WERI-Rb-1 (cell line): ENCODE data around the gene CNIH2.

ENCODE experiments used
- DNase-seq: peaks from one replicate; pipeline ENCODE4 v3.0.0-alpha.2; 2020
- H3K27ac ChIP-seq: fragments of 250-450 bp; sonication (Bioruptor Pico); 2 replicates; pipeline ENCODE4 v1.5.1; 2020; ENCODE audit warnings: mild to moderate bottlenecking, moderate library complexity
- H3K27me3 ChIP-seq: fragments of 250-450 bp; sonication (Bioruptor Pico); 2 replicates; pipeline ENCODE4 v1.5.1; 2021; ENCODE audit warnings: mild to moderate bottlenecking, low read depth, moderate library complexity; ENCODE audit not compliant: insufficient read depth, severe bottlenecking
- H3K36me3 ChIP-seq: fragments of 250-450 bp; sonication (Bioruptor Pico); 2 replicates; pipeline ENCODE4 v1.5.1; 2020; ENCODE audit warnings: mild to moderate bottlenecking, moderate library complexity
- H3K4me3 ChIP-seq: 2 replicates; pipeline ENCODE4 v1.5.1; 2011; ENCODE audit warnings: low read depth, mild to moderate bottlenecking, control low read depth, low read length
- H3K9me3 ChIP-seq: fragments of 250-450 bp; sonication (Bioruptor Pico); 2 replicates; pipeline ENCODE4 v1.5.1; 2021; ENCODE audit warnings: mild to moderate bottlenecking, moderate library complexity; ENCODE audit not compliant: severe bottlenecking
- TF ChIP-seq, protein P1 (sequence below): IDR thresholded peaks from 2 replicates; pipeline ENCODE4 v1.5.1; 2011; ENCODE audit warnings: low read depth, mild to moderate bottlenecking, control low read depth, inconsistent platforms, low read length

The CNIH2 gene

DNA sequence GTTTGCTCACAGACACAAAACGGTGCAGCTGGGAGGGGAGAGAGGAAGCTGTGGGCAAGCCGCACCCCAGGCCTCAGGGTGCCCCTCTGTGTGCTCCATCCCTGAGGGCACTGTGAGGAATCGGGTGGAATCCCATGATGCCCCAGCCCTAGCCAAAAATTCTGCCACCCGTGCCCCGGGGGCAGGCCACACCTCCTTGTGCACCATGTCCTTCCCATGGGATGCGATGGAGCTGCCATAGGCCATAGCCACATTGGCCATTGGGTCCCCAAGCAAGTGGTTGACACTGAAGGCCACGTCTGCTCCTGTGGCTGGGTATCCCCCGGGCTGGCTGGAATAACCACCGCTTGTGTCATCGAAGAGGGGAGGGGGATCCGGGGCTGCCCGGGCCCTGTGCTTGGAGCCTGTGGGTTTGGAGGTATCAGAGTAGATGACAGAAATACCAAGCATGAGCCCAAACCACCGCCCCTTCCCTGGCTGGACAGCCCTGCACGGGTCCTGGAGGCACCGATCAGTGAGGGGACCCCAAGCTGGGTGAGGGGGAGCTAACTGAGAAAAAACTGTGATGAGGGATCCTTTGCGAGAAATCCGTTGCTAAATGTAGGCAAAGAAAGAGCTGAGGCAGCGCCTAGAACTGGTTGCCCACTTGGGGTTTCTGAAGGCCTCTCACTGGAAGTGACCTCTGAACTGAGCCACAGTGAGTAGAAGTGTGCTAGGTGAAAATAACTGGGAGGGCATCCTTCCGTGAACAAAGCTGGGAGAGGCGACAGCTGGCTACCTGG is 10.1 kb downstream of the CNIH2 start:
- H3K9me3 ChIP-seq = no peaks in the 10 kb centered on the region
- peak overlapping the region; percentile 88 for H3K27ac ChIP-seq
- no peak for DNase-seq
- TF ChIP-seq, protein P1, sequence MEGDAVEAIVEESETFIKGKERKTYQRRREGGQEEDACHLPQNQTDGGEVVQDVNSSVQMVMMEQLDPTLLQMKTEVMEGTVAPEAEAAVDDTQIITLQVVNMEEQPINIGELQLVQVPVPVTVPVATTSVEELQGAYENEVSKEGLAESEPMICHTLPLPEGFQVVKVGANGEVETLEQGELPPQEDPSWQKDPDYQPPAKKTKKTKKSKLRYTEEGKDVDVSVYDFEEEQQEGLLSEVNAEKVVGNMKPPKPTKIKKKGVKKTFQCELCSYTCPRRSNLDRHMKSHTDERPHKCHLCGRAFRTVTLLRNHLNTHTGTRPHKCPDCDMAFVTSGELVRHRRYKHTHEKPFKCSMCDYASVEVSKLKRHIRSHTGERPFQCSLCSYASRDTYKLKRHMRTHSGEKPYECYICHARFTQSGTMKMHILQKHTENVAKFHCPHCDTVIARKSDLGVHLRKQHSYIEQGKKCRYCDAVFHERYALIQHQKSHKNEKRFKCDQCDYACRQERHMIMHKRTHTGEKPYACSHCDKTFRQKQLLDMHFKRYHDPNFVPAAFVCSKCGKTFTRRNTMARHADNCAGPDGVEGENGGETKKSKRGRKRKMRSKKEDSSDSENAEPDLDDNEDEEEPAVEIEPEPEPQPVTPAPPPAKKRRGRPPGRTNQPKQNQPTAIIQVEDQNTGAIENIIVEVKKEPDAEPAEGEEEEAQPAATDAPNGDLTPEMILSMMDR = no peak
- peak overlapping the region; percentile 74 for H3K4me3 ChIP-seq
- H3K36me3 ChIP-seq = peaks cover 23% of the 10 kb centered on the region
- no peaks in the 10 kb centered on the region for H3K27me3 ChIP-seq

DNA sequence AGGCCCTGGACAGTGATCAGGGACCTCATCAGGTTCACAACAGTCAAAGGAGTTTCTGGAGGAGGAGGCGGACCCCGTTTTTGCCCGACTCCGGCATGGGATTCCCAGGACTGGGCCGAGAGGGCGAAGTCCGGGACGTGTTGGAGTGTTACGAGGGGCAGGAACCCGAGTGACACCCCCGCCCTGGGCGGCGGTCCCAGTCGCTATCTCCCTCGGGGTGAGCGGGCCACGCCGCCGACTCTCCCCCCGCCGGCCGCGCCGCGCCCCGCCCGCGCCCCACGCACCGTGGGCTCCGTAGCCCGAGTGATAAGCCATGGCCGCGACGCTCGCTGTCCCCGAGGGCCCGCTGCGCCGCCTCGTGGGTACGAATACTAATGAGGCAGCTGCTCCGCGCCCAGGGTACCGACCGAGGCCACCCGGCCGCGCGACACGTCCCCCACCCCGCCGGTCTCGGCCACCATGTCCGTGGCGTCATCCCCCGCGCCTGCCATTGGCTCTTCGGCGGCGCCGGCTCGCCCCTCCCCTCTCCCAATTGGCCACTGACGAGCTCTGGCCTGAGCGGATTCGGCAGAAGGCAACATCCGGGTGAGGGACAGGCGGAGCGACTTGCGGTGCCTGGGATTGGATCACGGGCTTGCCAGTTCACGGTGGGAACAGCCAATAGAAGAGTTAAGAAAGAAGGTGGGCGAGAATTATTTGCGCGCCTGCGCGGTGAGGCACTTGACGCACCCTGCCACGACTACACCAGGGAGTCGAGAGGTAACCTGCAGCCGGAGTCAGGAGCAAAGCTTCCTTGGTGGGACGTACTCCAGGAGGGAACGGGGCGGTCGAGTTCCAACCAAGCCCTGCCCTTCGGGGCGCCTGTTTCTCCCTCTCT is 10.9 kb downstream of the CNIH2 start, which contains the start of gene YIF1A:
Gene YIF1A (minus strand): TSS at position 473 of the 877 bp plus-strand sequence. CDS start 158 bp downstream, at position 315.
- H3K27me3 ChIP-seq = no peaks in the 10 kb centered on the region
- H3K27ac ChIP-seq = peak within 1 kb of the TSS; percentile 88
- H3K9me3 ChIP-seq = no peaks in the 10 kb centered on the region
- DNase-seq = peak; percentile 99
- TF ChIP-seq, protein P1 = 0 out of 2 replicates have a peak, but pooled peaks have one; percentile 25
- peak within 1 kb of the TSS; percentile 74 for H3K4me3 ChIP-seq
- H3K36me3 ChIP-seq = peaks cover 20% of the 10 kb centered on the region

DNA sequence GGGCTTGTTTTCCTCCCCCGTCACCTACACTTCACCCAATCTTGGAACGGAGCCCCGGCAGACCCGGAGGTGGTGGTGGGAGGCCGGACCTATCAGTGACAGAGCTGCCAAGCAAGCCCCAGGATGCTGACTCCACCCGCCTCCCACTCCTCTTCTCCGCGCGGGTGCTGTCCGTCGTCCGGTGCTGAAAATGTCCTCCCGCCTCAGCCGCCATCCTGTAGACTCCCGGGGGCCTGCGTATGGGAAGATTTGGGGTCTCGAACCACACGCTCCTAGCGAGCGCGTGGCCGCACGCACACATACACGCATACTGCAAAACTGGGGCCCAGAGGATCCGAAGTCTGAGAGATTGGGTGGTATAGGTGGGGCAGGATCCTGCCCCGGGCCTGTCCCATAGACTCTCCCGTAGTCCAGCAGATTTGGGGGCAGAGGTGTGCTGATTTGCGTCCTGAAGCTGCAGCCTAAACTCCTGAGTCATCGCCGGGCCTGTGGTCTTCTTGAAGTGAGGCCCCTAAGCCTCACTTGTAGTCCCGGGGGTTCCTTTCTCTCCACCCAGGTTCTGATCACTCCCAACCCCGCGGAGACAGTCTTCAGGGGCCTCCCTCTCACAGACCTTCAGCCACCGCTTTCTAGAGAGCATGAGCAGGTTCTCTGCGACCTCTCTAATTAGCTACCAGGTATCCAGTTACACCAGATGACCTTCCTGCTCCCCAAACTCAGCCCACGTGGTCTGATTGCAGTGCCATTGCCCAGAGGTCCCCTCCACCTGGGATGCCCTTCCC is 11.8 kb downstream of the CNIH2 start:
- H3K36me3 ChIP-seq = peaks cover 18% of the 10 kb centered on the region
- TF ChIP-seq, protein P1 = no peak
- no peaks in the 10 kb centered on the region for H3K9me3 ChIP-seq
- DNase-seq = no peak
- H3K27me3 ChIP-seq = no peaks in the 10 kb centered on the region
- peak overlapping the region; percentile 71 for H3K27ac ChIP-seq
- peak overlapping the region; percentile 61 for H3K4me3 ChIP-seq

DNA sequence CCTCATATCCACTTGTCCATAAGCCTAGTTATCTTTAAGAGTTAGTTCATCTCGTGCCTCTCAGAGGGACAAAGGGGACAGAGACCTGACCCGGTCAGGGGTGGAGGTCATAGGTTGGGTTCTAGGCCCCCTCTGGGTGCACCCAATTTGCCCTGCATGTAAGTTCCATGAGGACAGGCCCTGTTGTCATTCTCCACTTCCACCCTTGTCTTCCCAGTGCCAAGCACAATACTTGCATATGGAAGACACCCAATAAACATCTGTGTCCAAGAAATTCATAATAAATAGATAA is 12.3 kb downstream of the CNIH2 start:
- Histone ChIP-seq H3K4me3 (no peak overlapping the region), H3K27me3 (no peaks in the 10 kb centered on the region), H3K36me3 (peaks cover 13% of the 10 kb centered on the region), H3K9me3 (no peaks in the 10 kb centered on the region), H3K27ac (no peak overlapping the region)
- TF ChIP-seq, protein P1 = no peak
- DNase-seq = no peak

DNA sequence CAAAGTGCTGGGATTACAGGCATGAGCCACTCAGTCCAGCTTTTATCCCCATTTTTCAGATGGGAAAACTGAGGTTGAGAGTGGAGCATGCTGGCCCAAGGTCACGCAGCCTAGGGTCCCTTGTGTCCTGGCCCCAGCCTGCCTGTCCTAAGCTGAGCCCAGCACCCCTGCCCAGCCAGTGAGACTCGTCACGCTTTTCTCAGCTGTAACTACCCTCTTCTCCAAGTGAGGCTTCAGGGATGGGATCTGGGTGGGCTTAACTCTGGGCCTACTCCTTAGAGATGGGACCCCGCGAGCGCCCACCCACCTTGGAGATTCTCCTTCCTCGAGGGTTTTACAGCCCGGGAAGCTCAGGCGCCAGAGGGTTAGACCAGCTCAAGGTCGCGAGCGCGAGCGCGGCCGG is 13.3 kb downstream of the CNIH2 start:
- DNase-seq = no peak
- TF ChIP-seq, protein P1 = no peak
- H3K36me3 ChIP-seq = peaks cover 9% of the 10 kb centered on the region
- no peaks in the 10 kb centered on the region for H3K9me3 ChIP-seq
- H3K4me3 ChIP-seq = peak overlapping the region; percentile 64
- H3K27ac ChIP-seq = no peak overlapping the region
- H3K27me3 ChIP-seq = no peaks in the 10 kb centered on the region
